Peyer's patch (tissue), 4 donors: ENCODE data around the gene TSPAN7. TPM values are rescaled to one million over a fixed set of nuclear protein-coding genes. Genes with fewer than 3 reads are reported as not detected.

Experiments used
- DNase-seq, 3 donors: peaks; one replicate each; pipeline ENCODE4 v3.0.0-alpha.2; 2017 to 2019
- H3K27ac ChIP-seq, 4 donors: fragments of 200-600 bp; sonication (generic); one replicate each; pipeline ENCODE4 v1.5.1; 2016 to 2019
- H3K27me3 ChIP-seq, 2 donors: fragments of 200-600 bp; sonication (generic); one replicate each; pipeline ENCODE4 v1.5.1; 2019
- H3K36me3 ChIP-seq, 3 donors: fragments of 200-600 bp; sonication (generic); one replicate each; pipeline ENCODE4 v1.5.1; 2016 to 2019
- H3K4me1 ChIP-seq, 4 donors: fragments of 200-600 bp; sonication (generic); one replicate each; pipeline ENCODE4 v1.5.1; 2016 to 2019
- H3K4me3 ChIP-seq, 4 donors: fragments of 200-600 bp; sonication (generic); 1 replicate in 3 of 4; 2 replicates in 1 of 4; pipeline ENCODE4 v1.5.1; 2016 to 2019; ENCODE audit warnings: mild to moderate bottlenecking in 1 of 4
- H3K9me3 ChIP-seq, 4 donors: fragments of 200-600 bp; sonication (generic); one replicate each; pipeline ENCODE4 v1.5.1; 2016 to 2019; ENCODE audit warnings: mild to moderate bottlenecking in 1 of 4
- CTCF ChIP-seq, 6 experiments: fragments of 450-650 bp in 4 of 6; fragments of 200-600 bp in 2 of 6; sonication (generic) in 1 of 6; IDR thresholded peaks; one replicate each; pipeline ENCODE4 v1.5.1; 2017 to 2019; ENCODE audit warnings: antibody characterized with exemption in 6 of 6, mild to moderate bottlenecking in 3 of 6, moderate library complexity in 1 of 6
- POLR2A ChIP-seq, 2 donors: fragments of 450-650 bp; IDR thresholded peaks; one replicate each; pipeline ENCODE4 v1.5.1; 2017; ENCODE audit warnings: antibody characterized with exemption in 2 of 2, mild to moderate bottlenecking in 2 of 2, moderate library complexity in 2 of 2
- total RNA-seq, 4 donors: library from RNA; depleted of rRNA; stranded (reverse); fragments of >200 nt; gene quantifications; one replicate each; pipeline ENCODE4 v1.1.0, GENCODE V29; 2016

Gene TSPAN7
- total RNA-seq, 4 donors from 2014 or later: 13.2 to 74.8 (median 44.1) TPM

GRCh38 chrX:38692961-38693360, 131.6 kb downstream of the TSPAN7 start:
- no peak overlapping the region for H3K4me3 ChIP-seq
- TF ChIP-seq POLR2A (IDR thresholded peaks at IDR 0.05) (no peak), CTCF (IDR thresholded peaks at IDR 0.05) (no peak)
- no peak overlapping the region for H3K27ac ChIP-seq
- H3K4me1 ChIP-seq: no peaks in the 10 kb centered on the region
- H3K27me3 ChIP-seq: no peaks in the 10 kb centered on the region
- no peaks in the 10 kb centered on the region for H3K9me3 ChIP-seq
- no peaks in the 10 kb centered on the region for H3K36me3 ChIP-seq
- DNase-seq: no peak

GRCh38 chrX:38694394-38694793, 133.1 kb downstream of the TSPAN7 start:
- Histone ChIP-seq H3K4me3 (no peak overlapping the region), H3K27ac (no peak overlapping the region), H3K27me3 (no peaks in the 10 kb centered on the region), H3K4me1 (no peaks in the 10 kb centered on the region), H3K9me3 (no peaks in the 10 kb centered on the region), H3K36me3 (no peaks in the 10 kb centered on the region)
- TF ChIP-seq POLR2A (IDR thresholded peaks at IDR 0.05) (no peak), CTCF (IDR thresholded peaks at IDR 0.05) (no peak)
- no peak for DNase-seq

GRCh38 chrX:38697461-38697860, 136.1 kb downstream of the TSPAN7 start:
- Histone ChIP-seq H3K36me3 (no peaks in the 10 kb centered on the region), H3K4me3 (no peak overlapping the region), H3K4me1 (no peaks in the 10 kb centered on the region), H3K27ac (no peak overlapping the region), H3K9me3 (no peaks in the 10 kb centered on the region), H3K27me3 (no peaks in the 10 kb centered on the region)
- no peak for DNase-seq
- TF ChIP-seq CTCF (IDR thresholded peaks at IDR 0.05): no peak
- no peak for TF ChIP-seq POLR2A (IDR thresholded peaks at IDR 0.05)

GRCh38 chrX:38699121-38699520, 137.8 kb downstream of the TSPAN7 start:
- DNase-seq: no peak
- Histone ChIP-seq H3K36me3 (no peaks in the 10 kb centered on the region), H3K4me1 (no peaks in the 10 kb centered on the region), H3K9me3 (no peaks in the 10 kb centered on the region), H3K27me3 (no peaks in the 10 kb centered on the region), H3K4me3 (no peak overlapping the region), H3K27ac (no peak overlapping the region)
- no peak for TF ChIP-seq CTCF (IDR thresholded peaks at IDR 0.05)
- no peak for TF ChIP-seq POLR2A (IDR thresholded peaks at IDR 0.05)

- Histone ChIP-seq H3K36me3 (no peaks in the 10 kb centered on the region), H3K9me3 (no peaks in the 10 kb centered on the region), H3K4me1 (no peaks in the 10 kb centered on the region), H3K27ac (no peak overlapping the region), H3K4me3 (no peak overlapping the region), H3K27me3 (no peaks in the 10 kb centered on the region)
- DNase-seq: no peak
- no peak for TF ChIP-seq CTCF (IDR thresholded peaks at IDR 0.05)
- TF ChIP-seq POLR2A (IDR thresholded peaks at IDR 0.05): no peak
These were observed 138.4 kb downstream of the TSPAN7 start for GRCh38 chrX:38699696-38700095.

- no peak for DNase-seq
- no peak for TF ChIP-seq CTCF (IDR thresholded peaks at IDR 0.05)
- no peak for TF ChIP-seq POLR2A (IDR thresholded peaks at IDR 0.05)
These were observed 139.7 kb downstream of the TSPAN7 start for GRCh38 chrX:38701073-38701472.

More at GRCh38 chrX:38701073-38701472, 139.7 kb downstream of the TSPAN7 start:
- no peak overlapping the region for H3K4me3 ChIP-seq
- no peak overlapping the region for H3K27ac ChIP-seq
- H3K9me3 ChIP-seq: no peaks in the 10 kb centered on the region
- H3K27me3 ChIP-seq: no peaks in the 10 kb centered on the region
- no peaks in the 10 kb centered on the region for H3K36me3 ChIP-seq
- H3K4me1 ChIP-seq: no peaks in the 10 kb centered on the region
